Gastroesophageal sphincter (tissue), 3 donors: Measurements from ENCODE around the gene CMC2.

ENCODE experiments used
- CTCF ChIP-seq, 4 experiments: fragments of 200-600 bp in 2 of 4; fragments of 450-650 bp in 2 of 4; sonication (generic) in 1 of 4; IDR thresholded peaks; one replicate each; pipeline ENCODE4 v1.5.1; 2017 to 2019; ENCODE audit warnings: antibody characterized with exemption in 4 of 4, mild to moderate bottlenecking in 2 of 4, moderate library complexity in 2 of 4
- EP300 ChIP-seq: sonication (generic); formaldehyde crosslinking; IDR thresholded peaks from one replicate; pipeline ENCODE4 v1.6.1; 2017; ENCODE audit warnings: antibody characterized with exemption, mild to moderate bottlenecking
- POLR2A ChIP-seq, 2 donors: fragments of 450-650 bp; IDR thresholded peaks; one replicate each; pipeline ENCODE4 v1.6.1; 2017; ENCODE audit warnings: antibody characterized with exemption in 2 of 2, mild to moderate bottlenecking in 2 of 2, moderate library complexity in 1 of 2
- POLR2AphosphoS5 ChIP-seq: sonication (generic); formaldehyde crosslinking; IDR thresholded peaks from one replicate; pipeline ENCODE4 v1.6.1; 2017; ENCODE audit warnings: antibody characterized with exemption

GRCh38 chr16:80966617-80967016, 40.1 kb downstream of the CMC2 start:
- TF ChIP-seq CTCF (IDR thresholded peaks at IDR 0.05) (no peak), POLR2AphosphoS5 (no peak), POLR2A (IDR thresholded peaks at IDR 0.05) (no peak), EP300 (no peak)
